Measurements from ENCODE around the gene TEX22. TPM values are rescaled to one million over a fixed set of nuclear protein-coding genes. Genes with fewer than 3 reads are reported as not detected.
A peak's percentile ranks its signal among the peaks of the same experiment; 100 is the strongest.

The TEX22 gene
- polyA plus RNA-seq, 3 donors: 0.52 to 2.2 (median 0.57) TPM

DNA sequence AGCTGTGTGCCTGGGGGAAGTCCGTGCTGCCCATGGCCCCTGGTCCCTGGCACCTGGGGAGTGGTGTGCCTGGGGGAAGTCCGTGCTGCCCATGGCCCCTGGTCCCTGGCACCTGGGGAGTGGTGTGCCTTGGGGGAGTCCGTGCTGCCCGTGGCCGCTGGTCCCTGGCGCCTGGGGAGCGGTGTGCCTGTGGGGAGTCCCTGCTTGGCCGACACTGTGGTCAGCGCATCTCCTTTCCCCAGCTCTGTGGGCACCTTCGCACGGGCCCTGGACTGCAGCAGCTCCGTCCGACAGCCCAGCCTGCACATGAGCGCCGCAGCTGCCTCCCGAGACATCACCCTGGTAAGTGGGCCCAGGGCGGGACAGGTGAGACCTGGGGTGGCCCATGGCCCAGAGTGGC, 61.8 kb downstream of the TEX22 start:
- intact Hi-C loops (cut with micrococcal nuclease): no loop called here
- H3K27me3 Mint-ChIP-seq (ENCODE audit: low read depth in 3 of 3): no peaks in the 10 kb centered on the region
- Histone ChIP-seq H3K4me3 (replicated peaks in 1 of 3; ENCODE audit: low read depth in 2 of 3, low read length in 3 of 3) (no peak overlapping the region), H3K27ac (ENCODE audit: low read depth in 1 of 2, low read length in 2 of 2) (no peak overlapping the region), H3K4me1 (ENCODE audit: control insufficient read depth in 1 of 2, insufficient read depth in 2 of 2, low read length in 2 of 2) (no peaks in the 10 kb centered on the region), H3K27me3 (ENCODE audit: control insufficient read depth in 2 of 2, insufficient read depth in 2 of 2, low read length in 2 of 2) (no peaks in the 10 kb centered on the region), H3K9ac (ENCODE audit: insufficient read depth, low read length, poor library complexity, severe bottlenecking) (no peak overlapping the region), H3K36me3 (replicated peaks in 1 of 2; ENCODE audit: control insufficient read depth in 1 of 2, insufficient read depth in 2 of 2, low read length in 2 of 2) (peaks cover 60 to 77% of the 10 kb centered on the region in 2 donors), H2AFZ (ENCODE audit: insufficient read depth, low read depth, low read length, poor library complexity, severe bottlenecking) (no peak overlapping the region), H4K20me1 (ENCODE audit: insufficient read depth, low read length) (peaks cover 4% of the 10 kb centered on the region), H3K79me2 (ENCODE audit: insufficient read depth, low read length) (no peaks in the 10 kb centered on the region), H3K9me3 (replicated peaks in 1 of 2; ENCODE audit: control insufficient read depth in 1 of 2, insufficient read depth in 1 of 2, low read length in 2 of 2) (no peaks in the 10 kb centered on the region), H3K4me2 (replicated peaks; ENCODE audit: extremely low read depth, low read length, poor library complexity, severe bottlenecking) (no peak overlapping the region)
- WGBS (ENCODE audit: insufficient coverage): over 99% methylated on average over 17 of the region's 17 CpGs
- H3K4me3 Mint-ChIP-seq: no peak overlapping the region
- H3K27ac Mint-ChIP-seq: no peak overlapping the region
- DNase-seq: no peak
- H3K36me3 Mint-ChIP-seq: peaks cover 32 to 68% of the 10 kb centered on the region in 2 donors
- H3K4me1 Mint-ChIP-seq: no peaks in the 10 kb centered on the region
- no peaks in the 10 kb centered on the region for H3K9me3 Mint-ChIP-seq
- TF ChIP-seq, protein P1, sequence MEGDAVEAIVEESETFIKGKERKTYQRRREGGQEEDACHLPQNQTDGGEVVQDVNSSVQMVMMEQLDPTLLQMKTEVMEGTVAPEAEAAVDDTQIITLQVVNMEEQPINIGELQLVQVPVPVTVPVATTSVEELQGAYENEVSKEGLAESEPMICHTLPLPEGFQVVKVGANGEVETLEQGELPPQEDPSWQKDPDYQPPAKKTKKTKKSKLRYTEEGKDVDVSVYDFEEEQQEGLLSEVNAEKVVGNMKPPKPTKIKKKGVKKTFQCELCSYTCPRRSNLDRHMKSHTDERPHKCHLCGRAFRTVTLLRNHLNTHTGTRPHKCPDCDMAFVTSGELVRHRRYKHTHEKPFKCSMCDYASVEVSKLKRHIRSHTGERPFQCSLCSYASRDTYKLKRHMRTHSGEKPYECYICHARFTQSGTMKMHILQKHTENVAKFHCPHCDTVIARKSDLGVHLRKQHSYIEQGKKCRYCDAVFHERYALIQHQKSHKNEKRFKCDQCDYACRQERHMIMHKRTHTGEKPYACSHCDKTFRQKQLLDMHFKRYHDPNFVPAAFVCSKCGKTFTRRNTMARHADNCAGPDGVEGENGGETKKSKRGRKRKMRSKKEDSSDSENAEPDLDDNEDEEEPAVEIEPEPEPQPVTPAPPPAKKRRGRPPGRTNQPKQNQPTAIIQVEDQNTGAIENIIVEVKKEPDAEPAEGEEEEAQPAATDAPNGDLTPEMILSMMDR (IDR thresholded peaks at IDR 0.05): no peak

DNA sequence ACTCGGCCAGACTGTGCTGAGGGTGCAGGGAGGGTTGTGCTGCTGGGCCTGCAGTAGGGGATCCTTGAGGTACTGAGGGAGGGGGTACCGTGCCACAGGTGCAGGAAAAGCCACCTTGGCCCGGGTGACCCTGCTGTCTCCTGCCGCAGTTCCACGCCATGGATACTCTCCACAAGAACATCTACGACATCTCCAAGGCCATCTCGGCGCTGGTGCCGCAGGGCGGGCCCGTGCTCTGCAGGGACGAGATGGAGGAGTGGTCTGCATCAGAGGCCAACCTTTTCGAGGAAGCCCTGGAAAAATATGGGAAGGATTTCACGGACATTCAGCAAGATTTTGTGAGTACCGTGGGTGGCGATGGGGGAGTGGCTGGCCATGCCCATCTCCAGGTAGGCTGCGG, 62.3 kb downstream of the TEX22 start:
- Histone ChIP-seq H3K9ac (ENCODE audit: insufficient read depth, low read length, poor library complexity, severe bottlenecking) (no peak overlapping the region), H3K9me3 (replicated peaks in 1 of 2; ENCODE audit: control insufficient read depth in 1 of 2, insufficient read depth in 1 of 2, low read length in 2 of 2) (no peaks in the 10 kb centered on the region), H3K4me3 (replicated peaks in 1 of 3; ENCODE audit: low read depth in 2 of 3, low read length in 3 of 3) (no peak overlapping the region), H3K36me3 (replicated peaks in 1 of 2; ENCODE audit: control insufficient read depth in 1 of 2, insufficient read depth in 2 of 2, low read length in 2 of 2) (peaks cover 60 to 77% of the 10 kb centered on the region in 2 donors), H4K20me1 (ENCODE audit: insufficient read depth, low read length) (peaks cover 4% of the 10 kb centered on the region), H3K27me3 (ENCODE audit: control insufficient read depth in 2 of 2, insufficient read depth in 2 of 2, low read length in 2 of 2) (no peaks in the 10 kb centered on the region), H3K4me2 (replicated peaks; ENCODE audit: extremely low read depth, low read length, poor library complexity, severe bottlenecking) (no peak overlapping the region), H3K27ac (ENCODE audit: low read depth in 1 of 2, low read length in 2 of 2) (no peak overlapping the region), H3K79me2 (ENCODE audit: insufficient read depth, low read length) (no peaks in the 10 kb centered on the region), H2AFZ (ENCODE audit: insufficient read depth, low read depth, low read length, poor library complexity, severe bottlenecking) (no peak overlapping the region), H3K4me1 (ENCODE audit: control insufficient read depth in 1 of 2, insufficient read depth in 2 of 2, low read length in 2 of 2) (no peaks in the 10 kb centered on the region)
- no peak for DNase-seq
- intact Hi-C loops (cut with micrococcal nuclease): no loop called here
- TF ChIP-seq, protein P1 (IDR thresholded peaks at IDR 0.05): no peak
- Mint-ChIP-seq H3K27ac (peak overlapping the region in 1 of 7 donors; percentile 33), H3K9me3 (no peaks in the 10 kb centered on the region), H3K36me3 (peaks cover 29 to 66% of the 10 kb centered on the region in 2 donors), H3K4me1 (no peaks in the 10 kb centered on the region), H3K27me3 (ENCODE audit: low read depth in 3 of 3) (no peaks in the 10 kb centered on the region), H3K4me3 (no peak overlapping the region)
- 96% methylated on average over 12 of the region's 17 CpGs for WGBS (ENCODE audit: insufficient coverage)
